HUES6 (cell line): Measurements from ENCODE around the gene LRRK1.

Experiments used
- H3K27ac ChIP-seq: 2 replicates; pipeline ENCODE4 v1.7.0; 2013; ENCODE audit warnings: low read depth, mild to moderate bottlenecking, low read length, inconsistent platforms
- H3K27me3 ChIP-seq: 2 replicates; pipeline ENCODE4 v1.6.1; 2013; ENCODE audit warnings: low read length; ENCODE audit not compliant: control insufficient read depth, insufficient read depth
- H3K36me3 ChIP-seq: 2 replicates; pipeline ENCODE4 v1.6.1; 2013; ENCODE audit warnings: low read length; ENCODE audit not compliant: control insufficient read depth, insufficient read depth
- H3K4me1 ChIP-seq: 2 replicates; pipeline ENCODE4 v1.6.1; 2013; ENCODE audit warnings: low read length; ENCODE audit not compliant: control insufficient read depth, insufficient read depth
- H3K4me3 ChIP-seq: 2 replicates; pipeline ENCODE4 v1.5.1; 2013; ENCODE audit warnings: low read depth, low read length
- H3K9ac ChIP-seq: one replicate; pipeline ENCODE4 v1.6.1; 2013; ENCODE audit warnings: mild to moderate bottlenecking, low read length
- H3K9me3 ChIP-seq: 2 replicates; pipeline ENCODE4 v1.6.1; 2013; ENCODE audit warnings: low read depth, low read length; ENCODE audit not compliant: control insufficient read depth, insufficient read depth

The LRRK1 gene

GRCh38 chr15:100941536-100941935 lies 22.4 kb downstream of the LRRK1 start:
- Histone ChIP-seq H3K4me3 (no peak overlapping the region), H3K4me1 (no peaks in the 10 kb centered on the region), H3K27ac (no peak overlapping the region), H3K9me3 (peaks cover 3% of the 10 kb centered on the region; the same call in 1 of the 2 replicates), H3K9ac (no peak overlapping the region), H3K27me3 (no peaks in the 10 kb centered on the region), H3K36me3 (no peaks in the 10 kb centered on the region)

- H3K9ac ChIP-seq: no peak overlapping the region
- H3K27me3 ChIP-seq: no peaks in the 10 kb centered on the region
- no peak overlapping the region for H3K27ac ChIP-seq
- peaks cover 2% of the 10 kb centered on the region; the same call in 1 of the 2 replicates for H3K4me1 ChIP-seq
- no peak overlapping the region for H3K4me3 ChIP-seq
- H3K9me3 ChIP-seq: peaks cover 3% of the 10 kb centered on the region; the same call in 1 of the 2 replicates
- no peaks in the 10 kb centered on the region for H3K36me3 ChIP-seq
Measured at GRCh38 chr15:100942656-100943425, 23.7 kb downstream of the LRRK1 start.

GRCh38 chr15:100944244-100944895 lies 25.2 kb downstream of the LRRK1 start:
- Histone ChIP-seq H3K27me3 (no peaks in the 10 kb centered on the region), H3K27ac (no peak overlapping the region), H3K36me3 (no peaks in the 10 kb centered on the region)

GRCh38 chr15:100944986-100945385 lies 25.8 kb downstream of the LRRK1 start:
- Histone ChIP-seq H3K9ac (no peak overlapping the region), H3K27me3 (no peaks in the 10 kb centered on the region), H3K4me3 (no peak overlapping the region), H3K4me1 (peaks cover 6% of the 10 kb centered on the region; the same call in 1 of the 2 replicates), H3K27ac (no peak overlapping the region), H3K9me3 (0 out of 2 replicates have a peak, but pooled peaks cover under 1% of the 10 kb centered on the region), H3K36me3 (no peaks in the 10 kb centered on the region)

More at GRCh38 chr15:100944244-100944895, 25.2 kb downstream of the LRRK1 start:
- H3K4me3 ChIP-seq: no peak overlapping the region
- H3K9me3 ChIP-seq: peaks cover 3% of the 10 kb centered on the region; the same call in 1 of the 2 replicates
- H3K4me1 ChIP-seq: peaks cover 6% of the 10 kb centered on the region; the same call in 1 of the 2 replicates
- H3K9ac ChIP-seq: no peak overlapping the region

GRCh38 chr15:100947760-100948429 lies 28.7 kb downstream of the LRRK1 start:
- Histone ChIP-seq H3K4me1 (peaks cover 6% of the 10 kb centered on the region; the same call in 1 of the 2 replicates), H3K36me3 (no peaks in the 10 kb centered on the region), H3K27me3 (no peaks in the 10 kb centered on the region), H3K4me3 (no peak overlapping the region), H3K9me3 (no peaks in the 10 kb centered on the region), H3K9ac (no peak overlapping the region), H3K27ac (no peak overlapping the region)

GRCh38 chr15:100948430-100948762 lies 29.2 kb downstream of the LRRK1 start:
- no peaks in the 10 kb centered on the region for H3K36me3 ChIP-seq
- no peak overlapping the region for H3K27ac ChIP-seq
- no peaks in the 10 kb centered on the region for H3K9me3 ChIP-seq

DNA sequence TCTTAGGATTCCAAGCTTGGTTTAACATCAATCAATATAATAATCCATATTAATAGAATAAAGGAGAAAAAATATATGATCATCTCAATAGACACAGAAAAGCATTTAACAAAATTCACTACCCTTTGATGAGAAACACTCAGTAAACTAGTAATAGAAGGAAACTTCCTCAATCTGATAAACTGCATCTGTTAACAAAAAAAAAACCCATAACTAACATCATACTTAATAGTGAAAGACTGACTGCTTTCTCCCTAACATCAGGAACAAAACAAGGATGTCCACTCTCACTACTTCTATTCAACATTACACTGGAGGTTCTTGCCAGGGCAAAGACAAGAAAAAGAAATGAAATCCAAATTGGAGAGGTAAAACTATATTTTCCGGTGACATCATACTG lies 30.5 kb downstream of the LRRK1 start:
- Histone ChIP-seq H3K27ac (no peak overlapping the region), H3K4me1 (peaks cover 6% of the 10 kb centered on the region; the same call in 1 of the 2 replicates), H3K27me3 (no peaks in the 10 kb centered on the region), H3K9ac (no peak overlapping the region), H3K9me3 (no peaks in the 10 kb centered on the region), H3K4me3 (no peak overlapping the region), H3K36me3 (no peaks in the 10 kb centered on the region)

More at GRCh38 chr15:100948430-100948762, 29.2 kb downstream of the LRRK1 start:
- no peaks in the 10 kb centered on the region for H3K27me3 ChIP-seq
- no peak overlapping the region for H3K9ac ChIP-seq
- peaks cover 6% of the 10 kb centered on the region; the same call in 1 of the 2 replicates for H3K4me1 ChIP-seq
- no peak overlapping the region for H3K4me3 ChIP-seq

DNA sequence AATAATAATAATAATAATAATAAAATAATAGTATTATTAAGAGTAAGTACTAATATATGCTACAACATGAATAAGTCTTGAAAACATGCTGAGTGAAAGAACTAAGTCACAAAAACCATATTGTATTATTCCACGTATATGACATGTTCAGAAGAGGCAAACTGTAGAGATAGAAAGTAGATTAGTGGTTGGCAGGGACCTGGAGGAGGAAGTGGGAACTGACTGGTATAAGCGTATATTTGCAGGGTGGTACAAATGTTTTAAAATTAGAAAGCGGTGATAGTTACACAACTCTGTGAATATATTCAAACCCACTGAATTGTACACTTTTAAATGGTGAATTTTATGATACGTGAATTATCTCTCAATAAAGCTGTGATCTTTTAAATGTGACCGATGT lies 32.8 kb downstream of the LRRK1 start:
- Histone ChIP-seq H3K27me3 (no peaks in the 10 kb centered on the region), H3K36me3 (no peaks in the 10 kb centered on the region), H3K9ac (no peak overlapping the region), H3K9me3 (no peaks in the 10 kb centered on the region), H3K4me1 (peaks cover 6% of the 10 kb centered on the region; the same call in 1 of the 2 replicates), H3K4me3 (no peak overlapping the region), H3K27ac (no peak overlapping the region)

DNA sequence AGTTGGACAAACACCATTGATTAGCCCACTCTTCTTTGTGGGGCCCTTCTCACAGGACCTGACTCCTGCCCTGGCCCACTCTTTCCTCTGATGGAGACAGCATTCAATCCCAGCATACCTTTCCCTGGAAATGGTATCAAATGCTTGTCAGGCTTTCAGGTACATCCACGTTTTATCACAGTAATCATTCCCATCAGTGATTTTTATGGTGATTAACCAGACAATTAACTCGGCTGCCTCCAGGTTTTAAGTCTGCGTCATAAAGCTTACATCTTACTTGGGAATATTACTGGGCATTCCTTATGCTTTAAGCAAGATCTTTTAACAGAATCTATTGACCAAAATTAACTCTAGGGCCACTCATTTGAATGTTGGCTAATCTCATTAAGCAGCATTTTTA lies 33.4 kb downstream of the LRRK1 start:
- H3K4me1 ChIP-seq: peaks cover 6% of the 10 kb centered on the region; the same call in 1 of the 2 replicates

DNA sequence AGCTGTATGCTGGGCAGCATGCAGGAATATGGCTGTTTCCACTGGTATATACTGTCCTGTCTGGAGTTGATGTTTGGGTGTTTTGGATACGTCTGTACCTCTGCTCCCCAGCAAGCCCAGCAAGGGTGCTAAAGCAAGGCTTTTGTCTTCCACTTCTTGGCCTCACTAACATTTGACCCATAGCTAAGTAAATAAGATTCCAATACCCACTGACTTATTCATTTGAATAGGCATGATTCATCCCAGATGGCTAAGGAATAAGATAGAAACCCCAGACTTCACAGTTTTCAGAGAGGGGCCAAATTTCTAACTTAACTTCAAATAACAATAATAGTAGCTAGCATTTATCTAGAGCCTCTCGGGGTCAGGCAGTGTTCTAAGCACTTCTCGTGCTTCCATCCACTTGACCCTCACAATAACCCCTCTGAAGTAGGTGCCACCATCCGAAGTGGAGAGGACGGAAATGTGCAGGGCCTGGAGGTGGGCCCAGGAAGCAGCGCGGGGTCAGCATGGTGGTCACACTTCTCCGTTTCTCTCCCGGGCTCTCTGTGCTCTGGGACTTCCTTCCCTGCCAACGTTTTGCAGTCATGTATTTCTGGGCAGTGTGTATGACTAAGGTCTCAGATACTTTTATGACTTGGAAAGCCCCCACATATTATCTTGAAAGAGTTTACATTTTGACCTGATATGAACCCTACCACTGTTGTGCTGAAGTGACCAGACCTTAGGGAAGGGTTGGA lies 39.3 kb downstream of the LRRK1 start:
- no peak overlapping the region for H3K4me3 ChIP-seq
- H3K27ac ChIP-seq: no peak overlapping the region
- H3K36me3 ChIP-seq: no peaks in the 10 kb centered on the region
- no peak overlapping the region for H3K9ac ChIP-seq
- no peaks in the 10 kb centered on the region for H3K4me1 ChIP-seq
- no peaks in the 10 kb centered on the region for H3K27me3 ChIP-seq
- no peaks in the 10 kb centered on the region for H3K9me3 ChIP-seq

More for the DNA sequence above, 33.4 kb downstream of the LRRK1 start:
- H3K9me3 ChIP-seq: no peaks in the 10 kb centered on the region
- H3K36me3 ChIP-seq: no peaks in the 10 kb centered on the region
- H3K27me3 ChIP-seq: no peaks in the 10 kb centered on the region
- no peak overlapping the region for H3K27ac ChIP-seq
- no peak overlapping the region for H3K9ac ChIP-seq
- no peak overlapping the region for H3K4me3 ChIP-seq
